K562 (cell line): ENCODE results near the gene HPS1. TPM values are rescaled to one million over a fixed set of nuclear protein-coding genes. Genes with fewer than 3 reads are reported as not detected.

Experiments
- ESRRA ChIP-seq: fragments of 450-650 bp; IDR thresholded peaks from 2 replicates; pipeline ENCODE4 v1.6.1; 2014; ENCODE audit warnings: low read depth, mild to moderate bottlenecking, moderate library complexity, borderline replicate concordance
- FOXP1 ChIP-seq: sonication (generic); formaldehyde crosslinking; IDR thresholded peaks from 2 replicates; pipeline ENCODE4 v1.8.0; 2022; ENCODE audit warnings: mild to moderate bottlenecking, missing genetic modification reagents
- KDM4B ChIP-seq, 2 experiments: fragments of 450-650 bp in 1 of 2; sonication (generic) in 1 of 2; IDR thresholded peaks; 2 replicates each; pipeline ENCODE4 v1.6.1; 2016 to 2017; ENCODE audit warnings: borderline replicate concordance in 2 of 2, antibody characterized with exemption in 1 of 2, low read depth in 1 of 2, mild to moderate bottlenecking in 1 of 2
- KLF16 ChIP-seq: IDR thresholded peaks from 2 replicates; pipeline ENCODE4 v1.6.1; 2016; ENCODE audit warnings: antibody characterized with exemption
- MAFG ChIP-seq: fragments of 450-650 bp; conservative IDR thresholded peaks from 2 replicates; pipeline ENCODE4 v1.6.1; 2016; ENCODE audit warnings: missing genetic modification characterization, missing compliant biosample characterization
- MED1 ChIP-seq: sonication (generic); formaldehyde crosslinking; IDR thresholded peaks from 2 replicates; pipeline ENCODE4 v1.8.1; 2023; ENCODE audit warnings: missing genetic modification reagents, borderline replicate concordance
- MTF1 ChIP-seq: fragments of 250-450 bp; sonication (Bioruptor Pico); IDR thresholded peaks from 2 replicates; pipeline ENCODE4 v1.9.0; 2021; ENCODE audit warnings: moderate library complexity, mild to moderate bottlenecking, inconsistent platforms, borderline replicate concordance
- NCOA1 ChIP-seq: fragments of 450-650 bp; IDR thresholded peaks from 2 replicates; pipeline ENCODE4 v1.6.1; 2016; ENCODE audit warnings: low read depth
- NR3C1 ChIP-seq: sonication (generic); formaldehyde crosslinking; IDR thresholded peaks from 2 replicates; pipeline ENCODE4 v1.8.1; 2022; ENCODE audit warnings: missing genetic modification reagents
- SMARCA5 ChIP-seq: fragments of 450-650 bp; IDR thresholded peaks from 2 replicates; pipeline ENCODE4 v1.6.1; 2016
- ZNF347 ChIP-seq: fragments of 450-650 bp; formaldehyde crosslinking; IDR thresholded peaks from 2 replicates; pipeline ENCODE4 v1.4.0; 2020; ENCODE audit warnings: low read depth, mild to moderate bottlenecking, moderate library complexity
- polyA plus RNA-seq, 8 experiments: library from polyadenylated mRNA; depleted of rRNA in 4 of 8; stranded (reverse) in 5 of 8; unstranded in 3 of 8; fragments of >200 nt; fragmentation: Nextera tagmentation in 2 of 8; fragmentation: Illumina TruSeq in 1 of 8; extraction: Ambion mirVana in 2 of 8; extraction: Trizol in 1 of 8; gene quantifications; 2 replicates each; pipeline versions ENCODE4 v1.2.1 to v1.2.3, GENCODE V29; 2011 to 2014; ENCODE audit warnings: inconsistent platforms in 1 of 8, missing spikeins in 1 of 8
- total RNA-seq, 7 experiments: library from RNA; depleted of rRNA in 6 of 7; stranded (reverse); fragments of >200 nt in 6 of 7; fragmentation: Illumina TruSeq in 2 of 7; extraction: Trizol in 2 of 7; gene quantifications; 2 replicates each; pipeline versions ENCODE4 v1.2.1 to v1.2.3, GENCODE V29; 2011 to 2021; ENCODE audit warnings: low replicate concordance in 1 of 7
- TF ChIP-seq, protein P1 (sequence below): fragments of 250-450 bp; sonication (Bioruptor Pico); IDR thresholded peaks from 2 replicates; pipeline ENCODE4 v1.9.0; 2021; ENCODE audit warnings: mild to moderate bottlenecking, inconsistent platforms
- TF ChIP-seq, protein P2 (sequence below): fragments of 250-450 bp; sonication (Bioruptor Pico); IDR thresholded peaks from 2 replicates; pipeline ENCODE4 v1.8.0; 2022; ENCODE audit warnings: moderate library complexity, mild to moderate bottlenecking, inconsistent platforms
- TF ChIP-seq, protein P3 (sequence below): fragments of 450-650 bp; IDR thresholded peaks from 2 replicates; pipeline ENCODE4 v1.6.1; 2017; ENCODE audit warnings: antibody characterized with exemption
- TF ChIP-seq, protein P4 (sequence below): fragments of 250-450 bp; sonication (Bioruptor Pico); IDR thresholded peaks from 2 replicates; pipeline ENCODE4 v1.8.0; 2021; ENCODE audit warnings: moderate library complexity, mild to moderate bottlenecking, inconsistent platforms
- TF ChIP-seq, protein P5 (sequence below): fragments of 450-650 bp; IDR thresholded peaks from 2 replicates; pipeline ENCODE4 v1.6.1; 2017; ENCODE audit warnings: mild to moderate bottlenecking, moderate library complexity

The HPS1 gene
- total and polyA plus RNA-seq, 9 of the 15 experiments (the other 6 are each of a cell fraction or from before 2014, with no cell fraction given), result 18.1 to 43.6 (median 26.3) TPM

DNA sequence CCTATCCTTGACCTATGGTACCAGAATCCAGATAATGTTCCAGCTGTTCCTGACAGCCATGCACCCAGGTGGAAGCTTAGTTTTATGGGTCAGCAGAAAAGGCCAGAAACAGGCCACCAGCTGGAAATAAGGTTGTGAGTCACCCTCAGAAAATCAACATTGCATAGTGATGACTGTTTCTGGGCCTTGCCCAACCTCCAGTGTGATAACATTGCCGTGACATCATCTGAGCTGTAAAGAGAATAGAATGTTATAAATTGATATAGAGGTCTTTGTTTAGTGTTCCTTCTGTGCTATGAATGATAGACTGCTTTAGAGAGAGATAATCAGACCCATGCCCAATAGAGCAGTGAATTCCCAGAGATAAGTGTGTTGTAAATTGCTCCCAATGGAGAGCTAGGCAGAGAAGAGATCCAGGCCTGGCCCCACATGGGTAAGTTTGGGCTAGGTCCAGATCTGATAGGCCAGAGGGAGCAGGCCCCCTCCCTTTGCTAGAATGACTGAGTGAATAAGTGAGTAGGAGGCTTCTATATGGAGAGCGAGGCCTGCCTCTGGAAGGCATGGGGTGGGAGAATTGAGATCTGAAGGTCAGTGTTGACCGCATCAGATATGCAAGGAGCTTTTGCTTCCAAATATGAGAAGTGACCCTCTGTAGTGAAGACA lies 14.2 kb upstream of the HPS1 start (continued):
- TF ChIP-seq, protein P1, sequence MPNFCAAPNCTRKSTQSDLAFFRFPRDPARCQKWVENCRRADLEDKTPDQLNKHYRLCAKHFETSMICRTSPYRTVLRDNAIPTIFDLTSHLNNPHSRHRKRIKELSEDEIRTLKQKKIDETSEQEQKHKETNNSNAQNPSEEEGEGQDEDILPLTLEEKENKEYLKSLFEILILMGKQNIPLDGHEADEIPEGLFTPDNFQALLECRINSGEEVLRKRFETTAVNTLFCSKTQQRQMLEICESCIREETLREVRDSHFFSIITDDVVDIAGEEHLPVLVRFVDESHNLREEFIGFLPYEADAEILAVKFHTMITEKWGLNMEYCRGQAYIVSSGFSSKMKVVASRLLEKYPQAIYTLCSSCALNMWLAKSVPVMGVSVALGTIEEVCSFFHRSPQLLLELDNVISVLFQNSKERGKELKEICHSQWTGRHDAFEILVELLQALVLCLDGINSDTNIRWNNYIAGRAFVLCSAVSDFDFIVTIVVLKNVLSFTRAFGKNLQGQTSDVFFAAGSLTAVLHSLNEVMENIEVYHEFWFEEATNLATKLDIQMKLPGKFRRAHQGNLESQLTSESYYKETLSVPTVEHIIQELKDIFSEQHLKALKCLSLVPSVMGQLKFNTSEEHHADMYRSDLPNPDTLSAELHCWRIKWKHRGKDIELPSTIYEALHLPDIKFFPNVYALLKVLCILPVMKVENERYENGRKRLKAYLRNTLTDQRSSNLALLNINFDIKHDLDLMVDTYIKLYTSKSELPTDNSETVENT, result no peak
- peak; percentile 87 for TF ChIP-seq ESRRA
- TF ChIP-seq NCOA1, result peak; percentile 85
- TF ChIP-seq KLF16, result peak; percentile 90
- no peak for TF ChIP-seq KDM4B (IDR thresholded peaks at IDR 0.05; ENCODE audit: borderline replicate concordance in 2 of 2, low read depth in 1 of 2)
- TF ChIP-seq MTF1 (CRISPR knock-in tag), result no peak
- TF ChIP-seq, protein P2, sequence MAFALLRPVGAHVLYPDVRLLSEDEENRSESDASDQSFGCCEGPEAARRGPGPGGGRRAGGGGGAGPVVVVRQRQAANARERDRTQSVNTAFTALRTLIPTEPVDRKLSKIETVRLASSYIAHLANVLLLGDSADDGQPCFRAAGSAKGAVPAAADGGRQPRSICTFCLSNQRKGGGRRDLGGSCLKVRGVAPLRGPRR (CRISPR knock-in tag), result 0 out of 2 replicates have a peak, but pooled peaks have one; percentile 5
- peak; percentile 81 for TF ChIP-seq FOXP1 (CRISPR knock-in tag)
- TF ChIP-seq, protein P3, sequence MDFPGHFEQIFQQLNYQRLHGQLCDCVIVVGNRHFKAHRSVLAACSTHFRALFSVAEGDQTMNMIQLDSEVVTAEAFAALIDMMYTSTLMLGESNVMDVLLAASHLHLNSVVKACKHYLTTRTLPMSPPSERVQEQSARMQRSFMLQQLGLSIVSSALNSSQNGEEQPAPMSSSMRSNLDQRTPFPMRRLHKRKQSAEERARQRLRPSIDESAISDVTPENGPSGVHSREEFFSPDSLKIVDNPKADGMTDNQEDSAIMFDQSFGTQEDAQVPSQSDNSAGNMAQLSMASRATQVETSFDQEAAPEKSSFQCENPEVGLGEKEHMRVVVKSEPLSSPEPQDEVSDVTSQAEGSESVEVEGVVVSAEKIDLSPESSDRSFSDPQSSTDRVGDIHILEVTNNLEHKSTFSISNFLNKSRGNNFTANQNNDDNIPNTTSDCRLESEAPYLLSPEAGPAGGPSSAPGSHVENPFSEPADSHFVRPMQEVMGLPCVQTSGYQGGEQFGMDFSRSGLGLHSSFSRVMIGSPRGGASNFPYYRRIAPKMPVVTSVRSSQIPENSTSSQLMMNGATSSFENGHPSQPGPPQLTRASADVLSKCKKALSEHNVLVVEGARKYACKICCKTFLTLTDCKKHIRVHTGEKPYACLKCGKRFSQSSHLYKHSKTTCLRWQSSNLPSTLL, result peak; percentile 99
- no peak for TF ChIP-seq MED1 (CRISPR knock-in tag)
- TF ChIP-seq, protein P4, sequence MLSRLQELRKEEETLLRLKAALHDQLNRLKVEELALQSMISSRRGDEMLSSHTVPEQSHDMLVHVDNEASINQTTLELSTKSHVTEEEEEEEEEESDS (CRISPR knock-in tag), result no peak
- TF ChIP-seq NR3C1 (CRISPR knock-in tag), result no peak
- TF ChIP-seq MAFG, result peak; percentile 79
- TF ChIP-seq SMARCA5, result no peak
- TF ChIP-seq ZNF347 (CRISPR knock-in tag), result no peak
- TF ChIP-seq, protein P5, sequence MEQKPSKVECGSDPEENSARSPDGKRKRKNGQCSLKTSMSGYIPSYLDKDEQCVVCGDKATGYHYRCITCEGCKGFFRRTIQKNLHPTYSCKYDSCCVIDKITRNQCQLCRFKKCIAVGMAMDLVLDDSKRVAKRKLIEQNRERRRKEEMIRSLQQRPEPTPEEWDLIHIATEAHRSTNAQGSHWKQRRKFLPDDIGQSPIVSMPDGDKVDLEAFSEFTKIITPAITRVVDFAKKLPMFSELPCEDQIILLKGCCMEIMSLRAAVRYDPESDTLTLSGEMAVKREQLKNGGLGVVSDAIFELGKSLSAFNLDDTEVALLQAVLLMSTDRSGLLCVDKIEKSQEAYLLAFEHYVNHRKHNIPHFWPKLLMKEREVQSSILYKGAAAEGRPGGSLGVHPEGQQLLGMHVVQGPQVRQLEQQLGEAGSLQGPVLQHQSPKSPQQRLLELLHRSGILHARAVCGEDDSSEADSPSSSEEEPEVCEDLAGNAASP, result no peak
